A549 (cell line): ENCODE measurements around the gene OR51B5. TPM values are rescaled to one million over a fixed set of nuclear protein-coding genes. Genes with fewer than 3 reads are reported as not detected.
"Not testable (repeated sequence)": the region's sequence is repeated elsewhere in the genome, so short reads cannot be mapped to it uniquely, and the experiment has no call there.

Experiments used
- ATAC-seq, 2 experiments: fragments of 200-7000 bp in 1 of 2; fragments of >200 bp in 1 of 2; cut with Nextera tagmentation in 1 of 2; cut with Tn5 transposase in 1 of 2; 3 replicates each; pipeline versions ENCODE4 v1.8.0 to v1.9.1; 2018 to 2020; ENCODE audit warnings: mild to moderate bottlenecking in 1 of 2, moderate library complexity in 1 of 2
- CTCF ChIA-PET: fragments of 300-600 bp; sonication (Branson Sonifier 250); formaldehyde crosslinking; extraction: SDS; loops from one replicate; lab custom pipeline; 2021; ENCODE audit warnings: antibody characterized with exemption, inconsistent platforms; lab: Yijun Ruan, JAX
- POLR2A ChIA-PET: fragments of 350-600 bp; formaldehyde crosslinking; extraction: SDS; loops from one replicate; lab custom pipeline; 2021; ENCODE audit warnings: antibody characterized with exemption, inconsistent platforms; lab: Yijun Ruan, JAX
- DNase-seq, 2 experiments: peaks; one replicate each; pipeline versions ENCODE4 v3.0.0 to v3.0.0-alpha.2; 2011 to 2016; ENCODE audit warnings: low read depth in 1 of 2, low spot score in 1 of 2
- FAIRE-seq: peaks from 2 replicates; lab custom pipeline; 2011; peaks lifted over from hg19 to GRCh38; lab: Jason Lieb, UNC
- H3K27ac ChIP-seq, 2 experiments: fragments of >200 bp; sonication (Bioruptor Twin); formaldehyde crosslinking; 3 replicates each; pipeline ENCODE4 v1.5.1; 2016 to 2017
- H3K4me1 ChIP-seq: fragments of >200 bp; sonication (Bioruptor Twin); formaldehyde crosslinking; 3 replicates; pipeline ENCODE4 v1.6.1; 2016
- H3K4me2 ChIP-seq: fragments of >200 bp; sonication (Bioruptor Twin); formaldehyde crosslinking; 3 replicates; pipeline ENCODE4 v1.6.1; 2016
- H3K4me3 ChIP-seq: fragments of >200 bp; sonication (Bioruptor Twin); formaldehyde crosslinking; 3 replicates; pipeline ENCODE4 v1.5.1; 2016
- H3K9me3 ChIP-seq: fragments of >200 bp; sonication (Bioruptor Twin); formaldehyde crosslinking; 3 replicates; pipeline ENCODE4 v1.6.1; 2016
- ATOH8 ChIP-seq: fragments of 250-450 bp; sonication (Bioruptor Pico); IDR thresholded peaks from 2 replicates; pipeline ENCODE4 v1.5.0; 2020; ENCODE audit warnings: low read depth, mild to moderate bottlenecking, moderate library complexity
- CBX8 ChIP-seq: fragments of 200-600 bp; sonication (generic); IDR thresholded peaks from 2 replicates; pipeline ENCODE4 v1.6.1; 2016
- CHD2 ChIP-seq: fragments of 150-350 bp; IDR thresholded peaks from 2 replicates; pipeline ENCODE4 v1.6.1; 2014; ENCODE audit warnings: low read length; ENCODE audit not compliant: partially characterized antibody
- E2F6 ChIP-seq: IDR thresholded peaks from 2 replicates; pipeline ENCODE4 v1.6.1; 2012; ENCODE audit warnings: low read depth, borderline replicate concordance
- EHF ChIP-seq: fragments of 250-450 bp; sonication (Bioruptor Pico); IDR thresholded peaks from 2 replicates; pipeline ENCODE4 v1.5.0; 2020; ENCODE audit warnings: mild to moderate bottlenecking
- EP300 ChIP-seq, 2 experiments: fragments of >200 bp; sonication (Bioruptor Twin); formaldehyde crosslinking; IDR thresholded peaks; 2 replicates in 1 of 2; 3 replicates in 1 of 2; pipeline ENCODE4 v1.6.1; 2016 to 2017
- ESRRA ChIP-seq: fragments of 150-350 bp; IDR thresholded peaks from 2 replicates; pipeline ENCODE4 v1.6.1; 2014; ENCODE audit warnings: mild to moderate bottlenecking, low read length, borderline replicate concordance
- FOSB ChIP-seq: fragments of 250-450 bp; sonication (Bioruptor Pico); IDR thresholded peaks from 2 replicates; pipeline ENCODE4 v1.5.0; 2020; ENCODE audit warnings: mild to moderate bottlenecking, moderate library complexity
- FOXS1 ChIP-seq: fragments of 250-450 bp; sonication (Bioruptor Pico); IDR thresholded peaks from 2 replicates; pipeline ENCODE4 v1.5.0; 2020; ENCODE audit warnings: mild to moderate bottlenecking, moderate library complexity
- HOXA7 ChIP-seq: fragments of 250-450 bp; sonication (Bioruptor Pico); IDR thresholded peaks from 2 replicates; pipeline ENCODE4 v1.5.0; 2020; ENCODE audit warnings: mild to moderate bottlenecking, moderate library complexity
- HOXB5 ChIP-seq: fragments of 250-450 bp; sonication (Bioruptor Pico); IDR thresholded peaks from 2 replicates; pipeline ENCODE4 v1.5.0; 2020; ENCODE audit warnings: mild to moderate bottlenecking, moderate library complexity
- JUNB ChIP-seq: fragments of >200 bp; sonication (Bioruptor Twin); formaldehyde crosslinking; IDR thresholded peaks from 2 replicates; pipeline ENCODE4 v1.6.1; 2016
- KDM1A ChIP-seq: fragments of 200-600 bp; sonication (generic); IDR thresholded peaks from 2 replicates; pipeline ENCODE4 v1.6.1; 2016; ENCODE audit warnings: low read depth, mild to moderate bottlenecking
- KDM5A ChIP-seq: fragments of 200-600 bp; sonication (generic); IDR thresholded peaks from 2 replicates; pipeline ENCODE4 v1.6.1; 2016; ENCODE audit warnings: antibody characterized with exemption, mild to moderate bottlenecking
- MAFK ChIP-seq: fragments of 450-650 bp; IDR thresholded peaks from 2 replicates; pipeline ENCODE4 v1.6.1; 2014; ENCODE audit not compliant: partially characterized antibody
- MYC ChIP-seq: IDR thresholded peaks from 2 replicates; pipeline ENCODE4 v1.6.1; 2012; ENCODE audit warnings: mild to moderate bottlenecking, inconsistent platforms, low read length, improper control_type of control experiment, borderline replicate concordance
- NR3C1 ChIP-seq: fragments of >200 bp; sonication (Bioruptor Twin); formaldehyde crosslinking; IDR thresholded peaks from 3 replicates; pipeline ENCODE4 v1.6.1; 2017
- PHF8 ChIP-seq: fragments of 200-600 bp; sonication (generic); IDR thresholded peaks from 2 replicates; pipeline ENCODE4 v1.6.1; 2016; ENCODE audit warnings: low read depth, mild to moderate bottlenecking, antibody characterized with exemption, moderate library complexity, borderline replicate concordance
- POLR2A ChIP-seq: IDR thresholded peaks from 2 replicates; pipeline ENCODE4 v1.6.1; 2012; ENCODE audit warnings: mild to moderate bottlenecking, low read length
- RAD21 ChIP-seq, 2 experiments: fragments of >200 bp in 1 of 2; sonication (Bioruptor Twin) in 1 of 2; formaldehyde crosslinking in 1 of 2; IDR thresholded peaks in 1 of 2; conservative IDR thresholded peaks in 1 of 2; 2 replicates in 1 of 2; 3 replicates in 1 of 2; pipeline ENCODE4 v1.6.1; 2012 to 2018; ENCODE audit warnings: inconsistent platforms in 1 of 2
- RCOR1 ChIP-seq: fragments of 150-350 bp; IDR thresholded peaks from 2 replicates; pipeline ENCODE4 v1.6.1; 2014; ENCODE audit warnings: antibody characterized with exemption, low read length, low read depth
- REST ChIP-seq: fragments of 200-600 bp; sonication (generic); IDR thresholded peaks from 2 replicates; pipeline ENCODE4 v1.6.1; 2016; ENCODE audit warnings: antibody characterized with exemption, mild to moderate bottlenecking, moderate library complexity
- RFX5 ChIP-seq: fragments of 450-650 bp; IDR thresholded peaks from 2 replicates; pipeline ENCODE4 v1.7.1; 2014; ENCODE audit warnings: antibody characterized with exemption, mild to moderate bottlenecking, moderate library complexity
- SMC3 ChIP-seq: fragments of >200 bp; sonication (Bioruptor Twin); formaldehyde crosslinking; IDR thresholded peaks from 3 replicates; pipeline ENCODE4 v1.6.1; 2018; ENCODE audit warnings: inconsistent platforms
- SREBF2 ChIP-seq: fragments of 450-650 bp; IDR thresholded peaks from 2 replicates; pipeline ENCODE4 v1.6.1; 2014; ENCODE audit warnings: mild to moderate bottlenecking, moderate library complexity
- ZSCAN20 ChIP-seq: fragments of 250-450 bp; sonication (Bioruptor Pico); IDR thresholded peaks from 2 replicates; pipeline ENCODE4 v1.8.0; 2022; ENCODE audit warnings: mild to moderate bottlenecking, moderate library complexity
- WGBS: methylation state at CpG from one replicate; pipeline ENCODE4 v1.1.6; 2017; ENCODE audit errors: missing lambda C conversion rate; 5-methylcytosine and 5-hydroxymethylcytosine counted together
- polyA plus RNA-seq, 4 experiments: library from polyadenylated mRNA; depleted of rRNA in 3 of 4; stranded (reverse); fragments of >200 nt; fragmentation: RNase III in 1 of 4; extraction: RNeasy Plus Mini Kit Qiagen cat#74134 plus additional on column Dnase treatment in 1 of 4; gene quantifications; 2 replicates in 3 of 4; 3 replicates in 1 of 4; pipeline ENCODE4 v1.2.3, GENCODE V29; 2011 to 2017

Gene OR51B5
- polyA plus RNA-seq, 2 of the 4 experiments (the other 2 are of a cell fraction), result 0.06 to 0.09 TPM

DNA sequence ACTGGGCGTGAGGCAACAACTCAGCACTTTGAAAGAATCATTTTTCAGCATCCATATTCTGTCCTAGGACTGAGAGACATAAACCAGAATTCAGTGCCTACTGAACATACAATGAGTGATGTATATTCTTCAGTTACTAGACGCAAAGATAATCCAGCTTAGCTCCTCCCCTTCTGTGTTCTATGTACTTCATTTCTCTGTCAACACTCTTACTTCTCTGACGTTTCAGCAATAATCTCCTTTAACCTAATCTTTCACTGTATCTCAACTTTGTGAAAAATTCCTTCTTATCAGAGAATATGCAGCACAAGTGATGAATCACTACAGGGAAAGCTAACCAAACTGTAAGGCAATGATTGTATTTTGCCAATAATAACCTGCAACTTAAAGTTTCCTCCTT lies 2.5 kb upstream of the OR51B5 start:
- H3K4me2 ChIP-seq, result no peak overlapping the region
- no peak for ATAC-seq
- no peak for DNase-seq
- no peak for TF ChIP-seq KDM1A
- no peak for TF ChIP-seq RFX5
- TF ChIP-seq MYC, result no peak
- no peak for TF ChIP-seq POLR2A
- no peak for TF ChIP-seq ESRRA
- TF ChIP-seq PHF8, result no peak
- TF ChIP-seq FOXS1 (CRISPR knock-in tag), result no peak
- TF ChIP-seq HOXA7, result no peak
- no peak for TF ChIP-seq ZSCAN20 (CRISPR knock-in tag)
- no peak for TF ChIP-seq ATOH8 (CRISPR knock-in tag)
- no peak for TF ChIP-seq MAFK
- no peak for TF ChIP-seq RAD21 (conservative IDR thresholded peaks at IDR 0.05 in 1 of 2, IDR thresholded peaks at IDR 0.05 in 1 of 2)
- no peak for TF ChIP-seq NR3C1
- no peak for TF ChIP-seq RCOR1
- no peak for TF ChIP-seq FOSB (CRISPR knock-in tag)
- no peak for TF ChIP-seq E2F6
- no peak for FAIRE-seq
- H3K4me3 ChIP-seq, result no peak overlapping the region
- no peaks in the 10 kb centered on the region for H3K4me1 ChIP-seq
- ChIA-PET CTCF (interaction anchor here (1.1 kb wide), 1 partner anchor 20 kb away, joined by 4 read pairs; no protein-coding TSS in a partner anchor), POLR2A (no interaction called here)
- WGBS, result 2% methylated on average over 3 of the region's 3 CpGs
- no peaks in the 10 kb centered on the region for H3K9me3 ChIP-seq
- H3K27ac ChIP-seq, result no peak overlapping the region

DNA sequence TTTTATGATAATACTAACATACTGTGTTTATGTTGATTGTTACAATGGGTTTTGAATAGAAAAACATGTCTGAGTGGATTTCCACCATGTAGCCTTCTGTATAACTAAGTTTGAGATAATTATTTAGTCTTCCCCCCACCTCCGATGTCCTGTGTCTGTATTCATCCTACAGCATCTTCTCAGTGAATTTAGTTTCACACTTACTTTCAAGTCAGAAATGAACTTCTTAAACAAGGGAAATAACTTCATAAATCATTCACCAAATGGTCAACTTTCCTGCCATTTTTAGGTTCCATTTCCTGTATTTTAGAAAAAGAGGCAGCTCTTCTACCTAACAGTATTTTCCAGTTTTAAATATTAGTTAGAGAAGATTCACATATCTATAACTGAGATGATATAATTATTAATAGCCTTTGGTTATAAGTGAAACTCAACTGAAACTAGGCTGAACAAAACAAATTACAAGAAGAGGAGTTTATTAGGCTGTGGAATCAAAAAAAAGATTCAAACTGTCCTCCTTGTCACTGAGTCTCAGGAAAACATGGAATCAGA lies 3.5 kb downstream of the OR51B5 start:
- H3K4me1 ChIP-seq, result no peaks in the 10 kb centered on the region
- H3K9me3 ChIP-seq, result no peaks in the 10 kb centered on the region
- DNase-seq, result no peak
- ChIA-PET POLR2A (no interaction called here), CTCF (no interaction called here)
- no peak overlapping the region for H3K4me3 ChIP-seq
- no peak for ATAC-seq
- 45% methylated on average over 1 of the region's 1 CpG for WGBS
- TF ChIP-seq SMC3 (no peak), HOXA7 (no peak), EP300 (IDR thresholded peaks at IDR 0.05) (no peak), CHD2 (no peak), HOXB5 (CRISPR knock-in tag) (no peak)
- TF ChIP-seq, all 56 proteins: peak for 0
- no peak for FAIRE-seq
- Histone ChIP-seq H3K4me2 (no peak overlapping the region), H3K27ac (no peak overlapping the region)

- DNase-seq, H3K9me3 ChIP-seq, H3K4me2 ChIP-seq, H3K27ac ChIP-seq, H3K4me1 ChIP-seq, POLR2A ChIA-PET, H3K4me3 ChIP-seq, ATAC-seq, FAIRE-seq, CTCF ChIA-PET: not testable (repeated sequence)
- 0% methylated on average over 1 of the region's 1 CpG for WGBS
Measured at GRCh38 chr11:5337253-5337652, 6.1 kb downstream of the OR51B5 start.

GRCh38 chr11:5336331-5336730 lies 7.0 kb downstream of the OR51B5 start:
- Histone ChIP-seq H3K4me3 (no peak overlapping the region), H3K4me1 (no peaks in the 10 kb centered on the region), H3K4me2 (no peak overlapping the region), H3K9me3 (no peaks in the 10 kb centered on the region), H3K27ac (no peak overlapping the region)
- FAIRE-seq, result no peak
- CTCF ChIA-PET, result interaction anchor here (0.7 kb wide), 1 partner anchor 128 kb away, joined by 3 read pairs; no protein-coding TSS in a partner anchor
- no peak for ATAC-seq
- no peak for DNase-seq
- POLR2A ChIA-PET, result no interaction called here
- TF ChIP-seq RCOR1 (no peak), EHF (CRISPR knock-in tag) (no peak), KDM5A (no peak), JUNB (no peak), NR3C1 (no peak), CBX8 (no peak), SREBF2 (no peak), MAFK (no peak), REST (no peak)
